ENCODE results near the gene DGCR2.

The DGCR2 gene

DNA sequence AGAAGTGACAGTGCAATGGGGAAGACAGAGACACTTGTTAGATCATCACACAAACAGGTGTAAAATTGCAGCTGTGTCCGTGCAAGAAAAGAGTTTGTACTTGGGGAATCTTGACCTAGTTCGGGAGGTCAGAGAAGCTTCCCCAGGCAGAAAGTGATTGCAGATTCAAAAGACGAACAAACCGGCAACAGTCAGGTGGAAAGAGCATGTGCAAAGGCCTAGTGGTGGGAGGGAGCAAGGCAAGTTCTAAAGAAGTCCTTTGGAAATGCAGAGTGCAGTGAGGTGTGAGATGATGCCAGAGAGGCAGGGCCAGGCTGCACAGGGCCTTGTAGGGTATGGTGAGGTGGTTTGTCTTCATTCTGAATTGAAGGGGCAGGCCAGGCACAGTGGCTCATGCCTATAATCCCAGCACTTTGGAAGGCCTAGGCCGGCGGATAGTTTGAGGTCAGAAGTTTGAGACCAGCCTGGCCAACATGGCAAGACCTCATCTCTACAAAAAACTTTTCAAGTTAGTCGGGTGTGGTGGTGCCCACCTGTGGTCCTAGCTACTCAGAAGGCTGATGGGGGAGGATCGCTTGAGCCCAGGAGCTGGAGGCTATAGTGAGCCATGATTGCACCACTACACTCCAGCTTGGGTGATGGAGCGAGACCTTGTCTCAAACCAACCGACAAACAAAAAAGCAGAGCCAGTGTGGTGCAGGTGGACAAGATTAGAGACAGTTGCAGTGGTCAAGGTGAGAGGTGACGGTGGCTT lies 24.2 kb upstream of the DGCR2 start:
- no peak for DNase-seq (ENCODE audit: low read depth in 3 of 3)

GRCh38 chr22:19143967-19144400 lies 21.8 kb upstream of the DGCR2 start:
- DNase-seq (ENCODE audit: low read depth in 3 of 3), result peak in 1 of 3 experiments; percentile 24

DNA sequence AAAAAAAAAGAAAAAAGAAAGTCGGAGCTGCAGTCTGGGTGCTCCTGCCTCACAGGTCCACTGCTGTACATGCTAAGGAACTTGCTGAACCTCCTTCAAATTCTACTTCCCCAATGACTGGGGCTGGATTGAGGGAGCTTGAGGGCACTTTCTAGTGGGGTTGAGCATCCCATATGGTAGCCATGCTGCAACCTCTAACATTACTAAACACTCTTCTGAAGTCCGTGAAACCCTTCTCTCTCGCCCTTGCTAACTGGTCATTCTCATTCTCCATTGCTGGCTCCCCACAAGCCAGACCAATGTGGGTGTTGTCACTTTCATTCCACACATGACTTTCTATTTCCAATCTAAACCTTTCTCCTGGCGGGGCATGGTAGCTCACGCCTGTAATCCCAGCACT lies 21.0 kb upstream of the DGCR2 start:
- DNase-seq (ENCODE audit: low read depth in 3 of 3), result no peak

- DNase-seq (ENCODE audit: low read depth in 3 of 3), result no peak
Measured at GRCh38 chr22:19142394-19142793, 20.2 kb upstream of the DGCR2 start.

GRCh38 chr22:19139974-19140373 lies 17.8 kb upstream of the DGCR2 start:
- no peak for DNase-seq (ENCODE audit: low read depth in 3 of 3)

DNA sequence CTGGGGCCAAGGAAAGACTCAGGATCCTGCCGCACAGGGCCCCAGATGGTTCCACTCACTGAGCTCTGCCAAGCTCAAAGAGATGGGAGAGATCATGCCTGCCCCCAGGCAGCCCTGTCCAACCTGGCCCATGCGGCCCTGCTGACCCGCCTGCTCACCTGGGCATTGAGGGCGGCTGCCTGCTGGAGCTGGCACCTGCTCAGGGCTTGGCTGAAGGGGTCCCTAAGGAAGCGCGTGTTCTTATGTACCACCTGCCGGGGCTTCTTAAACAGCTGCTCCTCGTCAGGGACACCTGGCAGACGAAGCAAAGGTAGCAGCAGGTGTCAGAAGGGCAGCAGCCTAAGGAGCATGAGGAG lies 16.8 kb upstream of the DGCR2 start:
- no peak for DNase-seq (ENCODE audit: low read depth in 3 of 3)

- DNase-seq (ENCODE audit: low read depth in 3 of 3), result no peak
Measured at GRCh38 chr22:19138217-19139000, 16.2 kb upstream of the DGCR2 start.

DNA sequence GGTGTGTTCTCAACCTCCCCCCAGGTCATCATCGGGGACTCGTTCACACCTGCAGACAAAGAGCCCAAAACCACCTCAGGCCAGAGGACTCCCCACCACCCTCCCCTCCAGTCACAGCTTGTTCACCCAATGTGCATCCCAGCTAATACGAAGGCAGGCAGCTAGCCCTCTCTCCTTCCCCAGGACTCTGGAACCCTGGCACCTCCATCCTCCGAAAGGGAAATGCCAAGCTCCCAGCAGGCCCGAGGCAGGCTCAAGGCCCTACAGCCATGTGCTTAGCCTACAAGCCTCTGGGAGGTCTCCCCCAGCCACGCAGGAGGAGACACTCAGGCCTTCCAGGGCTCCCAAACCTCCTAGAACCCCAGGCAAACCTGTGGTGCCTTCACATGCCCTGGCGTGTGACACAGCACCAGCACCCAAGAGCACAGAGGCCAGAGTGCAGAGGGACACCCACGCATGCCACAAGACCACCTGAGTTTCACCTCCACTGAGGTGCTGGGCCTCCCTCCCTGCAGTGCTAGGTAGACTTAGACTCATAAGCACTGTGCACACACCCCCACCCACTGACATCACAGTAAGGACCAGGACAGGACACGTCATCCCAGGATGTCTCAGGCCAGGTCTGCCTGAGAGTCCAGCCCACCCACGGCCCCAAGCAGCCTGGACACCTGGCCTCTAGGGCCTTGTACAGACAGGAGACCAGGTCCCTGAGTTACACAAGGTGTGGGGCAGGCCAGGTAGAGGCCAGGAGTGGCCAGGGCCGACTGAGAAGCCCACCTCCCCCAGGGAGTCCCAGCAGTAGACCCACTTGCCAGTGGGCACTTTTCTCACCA lies 15.4 kb upstream of the DGCR2 start:
- DNase-seq (ENCODE audit: low read depth in 3 of 3), result no peak

GRCh38 chr22:19136915-19137314 lies 14.7 kb upstream of the DGCR2 start:
- no peak for DNase-seq (ENCODE audit: low read depth in 3 of 3)

GRCh38 chr22:19134874-19135273 lies 12.7 kb upstream of the DGCR2 start:
- no peak for DNase-seq (ENCODE audit: low read depth in 3 of 3)

GRCh38 chr22:19134176-19134831 lies 12.1 kb upstream of the DGCR2 start:
- DNase-seq (ENCODE audit: low read depth in 3 of 3), result no peak

- no peak for DNase-seq (ENCODE audit: low read depth in 3 of 3)
Measured at GRCh38 chr22:19133561-19133960, 11.3 kb upstream of the DGCR2 start.

- no peak for DNase-seq (ENCODE audit: low read depth in 3 of 3)
Measured at GRCh38 chr22:19132693-19133400, 10.6 kb upstream of the DGCR2 start.

DNA sequence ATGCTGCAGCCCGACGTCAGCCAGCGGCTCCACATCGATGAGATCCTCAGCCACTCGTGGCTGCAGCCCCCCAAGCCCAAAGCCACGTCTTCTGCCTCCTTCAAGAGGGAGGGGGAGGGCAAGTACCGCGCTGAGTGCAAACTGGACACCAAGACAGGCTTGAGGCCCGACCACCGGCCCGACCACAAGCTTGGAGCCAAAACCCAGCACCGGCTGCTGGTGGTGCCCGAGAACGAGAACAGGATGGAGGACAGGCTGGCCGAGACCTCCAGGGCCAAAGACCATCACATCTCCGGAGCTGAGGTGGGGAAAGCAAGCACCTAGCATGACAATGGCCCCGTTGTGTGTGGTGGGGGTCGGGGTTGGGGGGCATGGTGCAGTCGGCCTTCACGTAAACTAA lies 9.9 kb upstream of the DGCR2 start:
- DNase-seq (ENCODE audit: low read depth in 3 of 3), result no peak

- DNase-seq (ENCODE audit: low read depth in 3 of 3), result no peak
Measured at GRCh38 chr22:19131685-19132015, 9.4 kb upstream of the DGCR2 start.

GRCh38 chr22:19130959-19131684 lies 8.9 kb upstream of the DGCR2 start, which contains the start of gene TSSK2:
Gene TSSK2 (plus strand): TSS chr22:19131308. CDS start chr22:19131400, 92 bp downstream.
- DNase-seq (ENCODE audit: low read depth in 3 of 3), result no peak

- no peak for DNase-seq (ENCODE audit: low read depth in 3 of 3)
Measured at GRCh38 chr22:19129871-19130270, 7.7 kb upstream of the DGCR2 start.

GRCh38 chr22:19128946-19129727 lies 6.9 kb upstream of the DGCR2 start:
- no peak for DNase-seq (ENCODE audit: low read depth in 3 of 3)

DNA sequence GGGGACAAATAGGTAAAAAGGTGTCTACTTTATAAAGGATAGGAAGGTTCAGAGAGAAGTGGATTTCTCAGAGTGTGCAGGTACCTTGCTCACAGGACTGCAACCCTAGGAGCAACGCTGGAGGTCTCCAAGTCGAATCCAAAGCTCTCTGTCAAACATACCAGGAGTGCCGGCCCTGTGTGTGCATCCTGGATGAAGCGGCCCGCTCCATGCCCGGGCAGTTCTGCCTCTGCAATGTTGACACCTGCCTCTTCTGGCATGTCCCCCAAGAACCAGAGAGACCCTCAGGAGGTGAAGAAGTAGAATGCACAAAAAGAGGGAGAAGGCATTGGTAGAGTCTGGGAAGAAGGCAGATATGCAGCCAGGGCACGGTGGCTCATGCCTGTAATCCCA lies 5.8 kb upstream of the DGCR2 start:
- no peak for DNase-seq (ENCODE audit: low read depth in 3 of 3)

Data from stimulated activated CD4-positive, alpha-beta T cell treated with anti-CD3 and anti-CD28 coated beads, TNF-alpha, amount 100 ng/mL, for 24 hours (primary cell).